ENCODE measurements around the gene NAIF1. TPM values are rescaled to one million over a fixed set of nuclear protein-coding genes. Genes with fewer than 3 reads are reported as not detected.

The NAIF1 gene
- total and polyA plus RNA-seq, 2 donors from 2014 or later: 9.7 to 12.3 TPM

DNA sequence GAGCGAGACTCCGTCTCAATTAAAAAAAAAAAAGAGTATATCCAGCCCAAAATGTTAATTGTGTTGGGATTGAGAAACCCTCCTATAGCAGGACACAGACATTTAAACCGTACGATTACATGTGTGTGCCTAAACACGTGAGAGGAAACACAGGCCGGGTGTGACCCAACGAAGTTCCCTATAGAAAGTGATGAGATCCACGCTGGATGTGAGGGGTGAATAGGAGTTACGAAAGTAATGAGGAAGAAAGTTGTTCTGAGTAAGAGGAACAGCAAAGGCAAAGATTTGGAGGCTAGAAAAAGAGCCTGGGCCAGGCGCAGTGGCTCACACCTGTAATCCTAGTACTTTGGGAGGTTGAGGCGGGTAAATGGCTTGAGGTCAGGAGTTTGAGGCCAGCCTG is 13.6 kb downstream of the NAIF1 start:
- Histone ChIP-seq H3K36me3 (ENCODE audit: control insufficient read depth in 2 of 3, insufficient read depth in 3 of 3, low read length in 3 of 3) (no peaks in the 10 kb centered on the region), H3K4me1 (ENCODE audit: control insufficient read depth in 2 of 3, insufficient read depth in 2 of 3, low read depth in 1 of 3, low read length in 3 of 3) (peaks cover 0 to 15% (median 12%) of the 10 kb centered on the region in 3 donors), H3K27ac (ENCODE audit: low read depth in 2 of 2, low read length in 2 of 2) (no peak overlapping the region), H3K9me3 (ENCODE audit: control insufficient read depth in 2 of 3, insufficient read depth in 1 of 3, low read length in 3 of 3) (no peaks in the 10 kb centered on the region), H3K9ac (ENCODE audit: low read length in 3 of 3) (no peak overlapping the region), H3K4me3 (ENCODE audit: low read length in 3 of 3) (no peak overlapping the region), H3K27me3 (ENCODE audit: control insufficient read depth, insufficient read depth, low read length) (no peaks in the 10 kb centered on the region)
- DNase-seq: no peak
- TF ChIP-seq, protein P1, sequence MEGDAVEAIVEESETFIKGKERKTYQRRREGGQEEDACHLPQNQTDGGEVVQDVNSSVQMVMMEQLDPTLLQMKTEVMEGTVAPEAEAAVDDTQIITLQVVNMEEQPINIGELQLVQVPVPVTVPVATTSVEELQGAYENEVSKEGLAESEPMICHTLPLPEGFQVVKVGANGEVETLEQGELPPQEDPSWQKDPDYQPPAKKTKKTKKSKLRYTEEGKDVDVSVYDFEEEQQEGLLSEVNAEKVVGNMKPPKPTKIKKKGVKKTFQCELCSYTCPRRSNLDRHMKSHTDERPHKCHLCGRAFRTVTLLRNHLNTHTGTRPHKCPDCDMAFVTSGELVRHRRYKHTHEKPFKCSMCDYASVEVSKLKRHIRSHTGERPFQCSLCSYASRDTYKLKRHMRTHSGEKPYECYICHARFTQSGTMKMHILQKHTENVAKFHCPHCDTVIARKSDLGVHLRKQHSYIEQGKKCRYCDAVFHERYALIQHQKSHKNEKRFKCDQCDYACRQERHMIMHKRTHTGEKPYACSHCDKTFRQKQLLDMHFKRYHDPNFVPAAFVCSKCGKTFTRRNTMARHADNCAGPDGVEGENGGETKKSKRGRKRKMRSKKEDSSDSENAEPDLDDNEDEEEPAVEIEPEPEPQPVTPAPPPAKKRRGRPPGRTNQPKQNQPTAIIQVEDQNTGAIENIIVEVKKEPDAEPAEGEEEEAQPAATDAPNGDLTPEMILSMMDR (IDR thresholded peaks at IDR 0.05; ENCODE audit: borderline replicate concordance, extremely low read depth, insufficient read depth): no peak
- FAIRE-seq: no peak
- intact Hi-C loops (cut with DNase I): no loop called here

DNA sequence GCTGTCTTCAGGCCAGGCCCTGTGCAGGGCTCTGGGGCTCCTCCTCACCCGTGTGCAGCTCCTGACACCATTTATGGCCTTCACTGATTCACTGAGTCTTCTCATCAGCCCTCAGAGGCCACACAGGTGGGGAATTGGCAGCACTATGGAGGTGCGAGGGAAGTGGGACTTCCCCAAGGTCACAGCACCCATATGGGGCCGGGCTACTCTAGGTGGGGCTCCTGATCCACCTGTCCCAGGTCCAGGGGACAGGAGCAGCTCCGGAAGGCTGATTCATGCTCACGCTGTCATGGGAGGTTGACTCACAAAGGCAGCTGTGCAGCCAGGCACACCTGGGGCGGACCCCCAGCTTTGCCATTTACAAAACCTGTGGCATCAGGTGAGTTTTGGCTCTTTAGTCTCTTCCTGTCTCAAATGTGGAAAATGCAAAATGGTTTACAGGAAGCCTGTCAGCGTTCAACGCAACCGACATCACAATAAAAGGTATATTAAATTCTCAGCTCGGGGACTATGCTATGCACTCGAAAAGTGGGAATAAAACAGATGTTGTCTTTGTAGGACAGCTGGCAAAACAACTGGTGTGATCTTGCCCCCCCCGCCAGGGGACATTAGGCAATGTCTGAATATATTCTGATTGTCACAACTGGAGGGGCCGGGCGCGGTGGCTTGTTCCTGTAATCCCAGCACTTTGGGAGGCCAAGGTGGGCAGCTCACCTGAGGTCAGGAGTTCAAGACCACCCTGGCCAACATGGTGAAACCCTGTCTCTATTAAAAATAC is 15.0 kb downstream of the NAIF1 start:
- Histone ChIP-seq H3K4me3 (ENCODE audit: low read length in 3 of 3) (no peak overlapping the region), H3K9ac (ENCODE audit: low read length in 3 of 3) (no peak overlapping the region), H3K9me3 (ENCODE audit: control insufficient read depth in 2 of 3, insufficient read depth in 1 of 3, low read length in 3 of 3) (no peaks in the 10 kb centered on the region), H3K27ac (ENCODE audit: low read depth in 2 of 2, low read length in 2 of 2) (no peak overlapping the region), H3K36me3 (ENCODE audit: control insufficient read depth in 2 of 3, insufficient read depth in 3 of 3, low read length in 3 of 3) (no peaks in the 10 kb centered on the region), H3K4me1 (ENCODE audit: control insufficient read depth in 2 of 3, insufficient read depth in 2 of 3, low read depth in 1 of 3, low read length in 3 of 3) (peaks cover 0 to 15% (median 12%) of the 10 kb centered on the region in 3 donors), H3K27me3 (ENCODE audit: control insufficient read depth, insufficient read depth, low read length) (no peaks in the 10 kb centered on the region)
- peak in 1 of 5 donors; percentile 92 for DNase-seq
- intact Hi-C loops (cut with DNase I): no loop called here
- TF ChIP-seq, protein P1 (IDR thresholded peaks at IDR 0.05; ENCODE audit: borderline replicate concordance, extremely low read depth, insufficient read depth): no peak
- no peak for FAIRE-seq

DNA sequence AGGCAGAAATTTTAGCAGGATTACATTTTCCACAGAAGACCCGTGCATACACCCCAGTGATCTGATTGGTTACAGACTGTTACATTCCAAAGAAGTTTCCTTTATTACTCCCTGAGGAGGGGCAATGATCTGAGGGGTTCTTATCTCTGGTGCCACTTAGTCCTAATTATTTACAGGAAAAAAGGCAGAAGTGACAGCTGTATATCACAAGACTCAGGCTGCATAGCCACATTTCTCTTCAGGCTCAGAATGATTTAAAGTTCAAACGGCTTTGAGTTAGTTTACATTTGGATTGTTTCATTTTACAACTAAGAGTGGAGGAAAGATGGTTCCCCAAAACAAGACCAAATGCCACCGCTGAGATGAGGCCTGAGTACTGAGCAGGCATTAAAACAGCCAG is 17.3 kb downstream of the NAIF1 start:
- intact Hi-C loops (cut with DNase I): no loop called here

More for the DNA sequence above, 17.3 kb downstream of the NAIF1 start:
- no peak for DNase-seq
- FAIRE-seq: no peak
- TF ChIP-seq, protein P1 (IDR thresholded peaks at IDR 0.05; ENCODE audit: borderline replicate concordance, extremely low read depth, insufficient read depth): no peak
- H3K27me3 ChIP-seq (ENCODE audit: control insufficient read depth, insufficient read depth, low read length): no peaks in the 10 kb centered on the region
- no peak overlapping the region for H3K27ac ChIP-seq (ENCODE audit: low read depth in 2 of 2, low read length in 2 of 2)
- H3K4me1 ChIP-seq (ENCODE audit: control insufficient read depth in 2 of 3, insufficient read depth in 2 of 3, low read depth in 1 of 3, low read length in 3 of 3): peaks cover 0 to 5% (median 0%) of the 10 kb centered on the region in 3 donors
- H3K9ac ChIP-seq (ENCODE audit: low read length in 3 of 3): no peak overlapping the region
- H3K4me3 ChIP-seq (ENCODE audit: low read length in 3 of 3): no peak overlapping the region
- no peaks in the 10 kb centered on the region for H3K36me3 ChIP-seq (ENCODE audit: control insufficient read depth in 2 of 3, insufficient read depth in 3 of 3, low read length in 3 of 3)
- no peaks in the 10 kb centered on the region for H3K9me3 ChIP-seq (ENCODE audit: control insufficient read depth in 2 of 3, insufficient read depth in 1 of 3, low read length in 3 of 3)

Data from kidney (tissue), 14 donors.